ENCODE measurements around the gene SPATS2.
A peak's percentile ranks its signal among the peaks of the same experiment; 100 is the strongest.

The SPATS2 gene

DNA sequence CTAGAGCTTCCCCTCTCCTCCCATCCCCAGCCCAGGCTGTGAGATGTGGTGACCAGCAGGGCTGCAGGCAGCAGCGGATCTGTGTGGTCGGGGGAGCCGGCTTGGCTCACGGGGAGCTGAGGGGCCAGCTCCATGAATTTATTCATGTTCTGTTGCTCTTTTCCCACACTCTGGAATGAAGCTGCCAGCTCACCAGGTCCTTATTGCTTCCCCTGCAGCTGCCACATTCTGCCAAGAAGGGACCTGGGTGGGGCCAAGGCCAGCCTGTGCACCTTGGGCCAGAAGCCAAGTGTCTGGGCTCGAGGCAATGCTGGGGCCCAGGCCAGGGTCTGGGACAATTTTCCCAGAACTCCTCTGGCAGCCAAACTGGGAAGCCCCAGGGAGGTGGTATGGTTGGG is 27.8 kb upstream of the SPATS2 start:
- in situ Hi-C loops (cut with HindIII; ENCODE audit: low pct_ligation_motif_present, low sequenced_read_pairs): no loop called here
- peaks cover 35% of the 10 kb centered on the region for H3K27me3 ChIP-seq (replicated peaks)
- H3K36me3 ChIP-seq (replicated peaks): no peaks in the 10 kb centered on the region
- no peak for DNase-seq
- TF ChIP-seq, protein P1, sequence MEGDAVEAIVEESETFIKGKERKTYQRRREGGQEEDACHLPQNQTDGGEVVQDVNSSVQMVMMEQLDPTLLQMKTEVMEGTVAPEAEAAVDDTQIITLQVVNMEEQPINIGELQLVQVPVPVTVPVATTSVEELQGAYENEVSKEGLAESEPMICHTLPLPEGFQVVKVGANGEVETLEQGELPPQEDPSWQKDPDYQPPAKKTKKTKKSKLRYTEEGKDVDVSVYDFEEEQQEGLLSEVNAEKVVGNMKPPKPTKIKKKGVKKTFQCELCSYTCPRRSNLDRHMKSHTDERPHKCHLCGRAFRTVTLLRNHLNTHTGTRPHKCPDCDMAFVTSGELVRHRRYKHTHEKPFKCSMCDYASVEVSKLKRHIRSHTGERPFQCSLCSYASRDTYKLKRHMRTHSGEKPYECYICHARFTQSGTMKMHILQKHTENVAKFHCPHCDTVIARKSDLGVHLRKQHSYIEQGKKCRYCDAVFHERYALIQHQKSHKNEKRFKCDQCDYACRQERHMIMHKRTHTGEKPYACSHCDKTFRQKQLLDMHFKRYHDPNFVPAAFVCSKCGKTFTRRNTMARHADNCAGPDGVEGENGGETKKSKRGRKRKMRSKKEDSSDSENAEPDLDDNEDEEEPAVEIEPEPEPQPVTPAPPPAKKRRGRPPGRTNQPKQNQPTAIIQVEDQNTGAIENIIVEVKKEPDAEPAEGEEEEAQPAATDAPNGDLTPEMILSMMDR (IDR thresholded peaks at IDR 0.05; ENCODE audit: low read depth, low read length, missing control alignments): no peak
- no peak overlapping the region for H3K27ac ChIP-seq
- no peak overlapping the region for H3K4me3 ChIP-seq (ENCODE audit: low read depth, low read length)

DNA sequence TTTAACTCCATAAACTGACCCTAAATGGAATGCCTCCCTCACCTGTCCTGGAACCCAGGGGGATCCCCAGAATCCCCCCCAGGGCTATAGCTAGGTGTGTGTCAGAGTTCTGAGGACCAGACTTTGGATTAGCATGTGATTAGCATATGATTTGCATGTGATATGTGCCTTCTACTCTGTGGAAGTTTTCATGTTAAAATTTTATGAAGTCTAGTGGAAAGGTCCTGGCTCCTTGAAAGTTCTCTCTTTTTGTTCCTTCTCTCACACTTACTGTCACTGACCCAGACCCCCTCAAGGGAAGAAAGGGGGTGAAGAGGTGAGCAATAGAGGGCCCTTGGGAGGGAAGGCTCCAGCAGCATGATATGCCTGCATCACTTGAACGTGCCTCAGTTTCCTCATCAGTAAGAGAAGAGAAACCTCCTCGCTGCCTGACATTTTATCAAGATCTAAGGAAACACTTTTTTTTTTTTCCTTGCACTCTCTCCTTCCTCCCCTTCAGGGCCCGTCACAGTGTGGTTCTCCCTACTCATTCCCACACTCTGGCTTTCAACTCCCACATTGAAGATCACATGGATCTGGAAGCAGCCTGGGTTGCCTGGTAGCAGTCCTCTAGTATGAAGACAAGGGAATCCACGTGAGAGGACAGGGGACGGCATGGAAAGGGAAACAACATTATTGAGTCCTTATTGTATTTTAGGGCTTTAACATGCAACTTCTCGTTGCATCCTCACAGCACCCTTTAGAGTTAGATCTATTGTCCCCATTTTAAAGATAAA is 27.0 kb upstream of the SPATS2 start:
- in situ Hi-C loops (cut with HindIII; ENCODE audit: low pct_ligation_motif_present, low sequenced_read_pairs): no loop called here
- Histone ChIP-seq H3K4me3 (ENCODE audit: low read depth, low read length) (no peak overlapping the region), H3K36me3 (replicated peaks) (no peaks in the 10 kb centered on the region), H3K27me3 (replicated peaks) (peaks cover 31% of the 10 kb centered on the region), H3K27ac (no peak overlapping the region)
- DNase-seq: no peak
- TF ChIP-seq, protein P1 (IDR thresholded peaks at IDR 0.05; ENCODE audit: low read depth, low read length, missing control alignments): no peak

DNA sequence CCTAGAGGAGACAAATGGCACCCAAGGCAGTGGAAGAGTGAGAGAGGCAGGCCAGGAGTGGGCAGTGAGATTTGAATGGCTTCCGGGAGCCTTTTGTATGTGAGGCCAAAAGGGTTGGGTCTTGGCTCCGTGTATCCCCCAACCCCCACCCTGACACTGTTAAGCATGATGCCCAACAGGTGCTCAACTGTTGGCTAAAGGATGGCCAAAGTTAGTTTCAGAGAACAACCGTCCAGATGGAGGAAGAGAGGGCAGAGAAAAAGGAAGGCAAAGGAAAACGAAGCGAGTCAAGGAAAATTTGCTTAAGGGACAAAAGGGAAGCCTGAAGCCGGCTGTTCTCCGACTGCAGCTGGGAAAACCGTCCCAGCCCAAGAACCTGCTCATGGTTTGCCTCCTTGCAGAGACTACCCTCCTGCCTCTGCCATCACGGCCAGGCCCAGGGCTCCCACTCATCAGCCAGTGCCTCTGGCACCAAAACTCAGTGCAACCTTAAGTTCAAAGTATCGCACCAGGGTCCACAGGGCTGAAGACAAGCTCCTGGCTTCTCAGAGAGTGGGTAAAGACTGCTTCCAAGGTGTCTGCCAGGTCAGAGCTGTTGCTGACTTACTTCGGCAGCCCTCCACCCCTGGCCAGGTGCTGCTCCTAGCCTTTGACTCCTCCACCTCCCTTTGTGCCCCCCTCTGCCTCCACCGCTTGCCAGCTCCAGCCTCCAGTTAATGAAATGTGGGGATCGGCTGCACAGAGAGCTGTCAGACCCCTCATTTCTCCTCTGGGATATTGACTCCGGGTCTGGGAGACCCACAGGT is 26.1 kb upstream of the SPATS2 start:
- no peak overlapping the region for H3K27ac ChIP-seq
- peaks cover 27% of the 10 kb centered on the region for H3K27me3 ChIP-seq (replicated peaks)
- in situ Hi-C loops (cut with HindIII; ENCODE audit: low pct_ligation_motif_present, low sequenced_read_pairs): no loop called here
- no peaks in the 10 kb centered on the region for H3K36me3 ChIP-seq (replicated peaks)
- TF ChIP-seq, protein P1 (IDR thresholded peaks at IDR 0.05; ENCODE audit: low read depth, low read length, missing control alignments): no peak
- no peak overlapping the region for H3K4me3 ChIP-seq (ENCODE audit: low read depth, low read length)
- DNase-seq: no peak

DNA sequence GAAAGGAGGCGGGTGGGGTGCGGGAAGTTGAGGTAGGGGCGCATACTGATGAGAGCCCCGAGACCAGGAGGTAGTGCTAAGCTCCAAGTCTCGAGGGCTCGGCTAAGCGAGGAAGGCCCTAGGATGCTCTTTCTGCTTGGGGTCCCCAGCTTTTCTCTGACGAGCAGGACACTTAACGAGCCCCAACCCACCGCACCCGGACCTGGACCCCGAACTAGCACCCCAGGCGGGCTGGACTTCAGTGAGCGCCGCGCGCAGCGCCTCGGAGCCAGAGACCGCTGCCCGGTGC is 25.5 kb upstream of the SPATS2 start:
- no peaks in the 10 kb centered on the region for H3K36me3 ChIP-seq (replicated peaks)
- in situ Hi-C loops (cut with HindIII; ENCODE audit: low pct_ligation_motif_present, low sequenced_read_pairs): no loop called here
- no peak overlapping the region for H3K27ac ChIP-seq
- no peak overlapping the region for H3K4me3 ChIP-seq (ENCODE audit: low read depth, low read length)
- TF ChIP-seq, protein P1 (IDR thresholded peaks at IDR 0.05; ENCODE audit: low read depth, low read length, missing control alignments): no peak
- no peak for DNase-seq
- peaks cover 24% of the 10 kb centered on the region for H3K27me3 ChIP-seq (replicated peaks)

DNA sequence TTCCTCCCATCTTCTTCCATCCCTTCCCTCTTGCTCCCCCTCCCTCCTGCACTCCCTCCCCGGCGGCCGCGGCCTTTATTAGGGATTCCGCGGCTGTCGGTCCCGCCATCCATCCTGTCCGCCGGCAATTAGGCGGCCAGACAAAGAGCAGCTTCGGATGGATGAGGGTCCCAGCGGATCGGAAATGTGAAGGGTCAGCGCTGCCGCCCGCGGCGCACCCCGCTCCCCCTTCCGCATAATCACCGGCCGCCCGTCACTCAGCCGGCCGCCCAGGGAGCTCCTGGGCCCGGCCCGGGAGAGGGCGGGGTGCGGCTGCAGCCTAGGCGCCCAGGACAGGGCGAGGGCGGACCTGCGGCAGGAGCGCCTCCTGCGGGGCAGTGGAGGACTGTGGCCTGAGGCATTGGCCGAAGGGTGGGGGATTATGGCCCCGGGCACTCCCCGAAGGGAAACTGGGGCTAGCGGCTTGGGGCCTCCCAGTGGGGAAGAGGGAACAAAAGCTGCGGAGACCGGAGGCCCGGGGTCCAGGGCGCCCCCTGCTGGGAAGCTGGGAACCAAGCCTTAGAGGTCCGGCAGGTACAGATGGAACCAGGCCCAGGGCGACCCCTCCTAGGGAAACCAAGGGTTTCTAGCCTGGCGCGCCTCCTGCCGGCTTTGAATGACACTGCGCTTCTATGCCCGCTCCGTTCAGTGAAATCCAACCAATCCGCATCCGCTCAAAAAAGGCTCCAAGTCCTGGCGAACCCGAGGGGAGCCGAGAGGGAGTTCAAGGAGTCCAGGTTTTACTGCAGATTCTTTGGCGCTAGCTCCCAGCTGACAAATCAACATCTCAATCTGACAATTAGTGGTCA is 25.0 kb upstream of the SPATS2 start:
- peaks cover 20% of the 10 kb centered on the region for H3K27me3 ChIP-seq (replicated peaks)
- peak; percentile 62 for DNase-seq
- TF ChIP-seq, protein P1 (IDR thresholded peaks at IDR 0.05; ENCODE audit: low read depth, low read length, missing control alignments): peak; percentile 91
- in situ Hi-C loops (cut with HindIII; ENCODE audit: low pct_ligation_motif_present, low sequenced_read_pairs): no loop called here
- no peaks in the 10 kb centered on the region for H3K36me3 ChIP-seq (replicated peaks)
- peak overlapping the region; percentile 46 for H3K4me3 ChIP-seq (ENCODE audit: low read depth, low read length)
- no peak overlapping the region for H3K27ac ChIP-seq

All from brain microvascular endothelial cell (primary cell).